ENCODE data around the gene FZD8.

GRCh38 chr10:35691522-35692236, 49.6 kb upstream of the FZD8 start:
- no peak for TF ChIP-seq CTCF (IDR thresholded peaks at IDR 0.05; ENCODE audit: insufficient read depth, low read length)
- TF ChIP-seq POLR2AphosphoS5 (IDR thresholded peaks at IDR 0.05; ENCODE audit: low read depth), result no peak
- no peak for TF ChIP-seq SPI1 (IDR thresholded peaks at IDR 0.05; ENCODE audit: borderline replicate concordance, low read depth)
